GM12878 (cell line): ENCODE data around the gene GPR68. TPM values are rescaled to one million over a fixed set of nuclear protein-coding genes. Genes with fewer than 3 reads are reported as not detected.

ENCODE experiments used
- ATAC-seq: fragments of 200-7000 bp; cut with Tn5 transposase; 3 replicates; pipeline ENCODE4 v1.9.1; 2020; ENCODE audit warnings: mild to moderate bottlenecking, moderate library complexity
- BruUV-seq: library from RNA; stranded (reverse); fragments of 400-500 nt; replicated peaks from 2 replicates; lab custom pipeline; 2021; lab: Mats Ljungman, UMichigan
- CTCF ChIA-PET: fragments of 300-600 bp; sonication (Branson Sonifier 250); formaldehyde crosslinking; extraction: SDS; loops from one replicate; lab custom pipeline; 2021; ENCODE audit warnings: inconsistent platforms; lab: Yijun Ruan, JAX
- POLR2A ChIA-PET: fragments of 350-600 bp; formaldehyde crosslinking; extraction: SDS; loops from one replicate; lab custom pipeline; 2021; ENCODE audit warnings: inconsistent platforms; lab: Charles Lee
- RAD21 ChIA-PET: fragments of 300-600 bp; sonication (Branson Sonifier 250); formaldehyde crosslinking; loops from one replicate; lab custom pipeline; 2023; ENCODE audit warnings: antibody characterized with exemption; ENCODE audit not compliant: unreplicated experiment; lab: Charles Lee
- SMC1A ChIA-PET: fragments of 300-600 bp; sonication (Branson Sonifier 250); formaldehyde crosslinking; loops from one replicate; lab custom pipeline; 2023; ENCODE audit not compliant: unreplicated experiment, uncharacterized antibody; lab: Charles Lee
- DNase-seq: peaks from one replicate; pipeline ENCODE4 v3.0.0-alpha.2; 2011; ENCODE audit warnings: low read depth, low spot score
- FAIRE-seq: peaks from 3 replicates; lab custom pipeline; 2011; peaks lifted over from hg19 to GRCh38; lab: Jason Lieb, UNC
- H2AFZ ChIP-seq: 2 replicates; pipeline ENCODE4 v1.6.0; 2011; ENCODE audit warnings: low read depth, low read length, control low read depth; ENCODE audit not compliant: control insufficient read depth
- H3K27ac ChIP-seq: 2 replicates; pipeline ENCODE4 v1.5.1; 2011; ENCODE audit warnings: control low read depth; ENCODE audit not compliant: control insufficient read depth, insufficient read depth
- H3K27me3 ChIP-seq, 2 experiments: replicated peaks in 1 of 2; 2 replicates each; pipeline versions ENCODE4 v1.6.0 to v1.6.1; 2011; ENCODE audit warnings: low read length in 1 of 2; ENCODE audit not compliant: control insufficient read depth in 2 of 2, insufficient read depth in 2 of 2
- H3K36me3 ChIP-seq, 2 experiments: 2 replicates each; pipeline ENCODE4 v1.5.1; 2011; ENCODE audit warnings: low read length in 1 of 2; ENCODE audit not compliant: control insufficient read depth in 2 of 2, insufficient read depth in 2 of 2
- H3K4me1 ChIP-seq: 2 replicates; pipeline ENCODE4 v1.6.1; 2011; ENCODE audit warnings: mild to moderate bottlenecking, low read length, moderate library complexity, mixed read lengths; ENCODE audit not compliant: control insufficient read depth, insufficient read depth
- H3K4me2 ChIP-seq: 2 replicates; pipeline ENCODE4 v1.6.0; 2011; ENCODE audit warnings: control low read depth; ENCODE audit not compliant: control insufficient read depth, insufficient read depth
- H3K4me3 ChIP-seq: fragments of 200-600 bp; sonication (generic); 2 replicates; pipeline ENCODE4 v1.5.1; 2016
- H3K79me2 ChIP-seq: 2 replicates; pipeline ENCODE4 v1.6.0; 2011; ENCODE audit warnings: low read length; ENCODE audit not compliant: control insufficient read depth, insufficient read depth
- H3K9ac ChIP-seq: 2 replicates; pipeline ENCODE4 v1.8.0; 2011; ENCODE audit warnings: low read length, control low read depth, mixed read lengths; ENCODE audit not compliant: control insufficient read depth, insufficient read depth
- H3K9me3 ChIP-seq: replicated peaks from 3 replicates; pipeline ENCODE4 v1.5.1; 2011; ENCODE audit warnings: mild to moderate bottlenecking, low read length; ENCODE audit not compliant: control insufficient read depth, insufficient read depth
- H4K20me1 ChIP-seq: 2 replicates; pipeline ENCODE4 v1.6.0; 2011; ENCODE audit not compliant: control insufficient read depth, insufficient read depth
- BCL3 ChIP-seq: IDR thresholded peaks from 2 replicates; pipeline ENCODE4 v1.6.1; 2011; ENCODE audit warnings: borderline replicate concordance, low read depth, mild to moderate bottlenecking, moderate library complexity, low read length; ENCODE audit not compliant: insufficient read depth, poor library complexity, severe bottlenecking
- BCLAF1 ChIP-seq: fragments of 450-650 bp; IDR thresholded peaks from 2 replicates; pipeline ENCODE4 v1.6.1; 2017; ENCODE audit warnings: antibody characterized with exemption, mild to moderate bottlenecking, moderate library complexity
- BHLHE40 ChIP-seq, 2 experiments: fragments of 450-650 bp in 1 of 2; IDR thresholded peaks; 2 replicates each; pipeline ENCODE4 v1.6.1; 2011 to 2017; ENCODE audit warnings: low read depth in 2 of 2, borderline replicate concordance in 1 of 2, improper control_type of control experiment in 1 of 2, low read length in 1 of 2, mild to moderate bottlenecking in 1 of 2
- FOXM1 ChIP-seq: IDR thresholded peaks from 2 replicates; pipeline ENCODE4 v1.6.1; 2012; ENCODE audit warnings: low read depth, mild to moderate bottlenecking, inconsistent platforms, low read length, moderate library complexity
- HDGF ChIP-seq: fragments of 450-650 bp; IDR thresholded peaks from 2 replicates; pipeline ENCODE4 v1.6.1; 2016; ENCODE audit warnings: antibody characterized with exemption
- MTA2 ChIP-seq: fragments of 450-650 bp; IDR thresholded peaks from 2 replicates; pipeline ENCODE4 v1.6.1; 2016; ENCODE audit warnings: low read depth, mild to moderate bottlenecking, moderate library complexity
- REST ChIP-seq: IDR thresholded peaks from 2 replicates; pipeline ENCODE4 v1.6.1; 2012; ENCODE audit warnings: mild to moderate bottlenecking, low read depth, low read length
- SKIL ChIP-seq: fragments of 450-650 bp; IDR thresholded peaks from 2 replicates; pipeline ENCODE4 v1.6.1; 2017; ENCODE audit warnings: mild to moderate bottlenecking, low read depth, inconsistent platforms; ENCODE audit not compliant: poor library complexity, severe bottlenecking
- SMAD5 ChIP-seq: IDR thresholded peaks from 2 replicates; pipeline ENCODE4 v1.6.1; 2016; ENCODE audit warnings: antibody characterized with exemption, low read depth
- YBX1 ChIP-seq: fragments of 450-650 bp; IDR thresholded peaks from 2 replicates; pipeline ENCODE4 v1.6.1; 2016; ENCODE audit warnings: antibody characterized with exemption
- ZBED1 ChIP-seq: IDR thresholded peaks from 2 replicates; pipeline ENCODE4 v1.6.1; 2016; ENCODE audit warnings: borderline replicate concordance
- ZNF207 ChIP-seq: fragments of 450-650 bp; IDR thresholded peaks from 2 replicates; pipeline ENCODE4 v1.6.1; 2014; ENCODE audit warnings: antibody characterized with exemption, mild to moderate bottlenecking, borderline replicate concordance
- ZNF622 ChIP-seq: fragments of 450-650 bp; IDR thresholded peaks from 2 replicates; pipeline ENCODE4 v1.6.1; 2017; ENCODE audit warnings: mild to moderate bottlenecking, inconsistent platforms
- WGBS: methylation state at CpG from one replicate; pipeline ENCODE4 v1.1.6; 2016; ENCODE audit warnings: low lambda C conversion rate; ENCODE audit not compliant: insufficient replicate concordance, insufficient coverage; ENCODE audit errors: missing lambda C conversion rate; 5-methylcytosine and 5-hydroxymethylcytosine counted together
- in situ Hi-C: fragments of 300-500 bp; cut with MboI; formaldehyde crosslinking; loops from 9 replicates; pipeline ENCODE4 v1.14.3; 2018; ENCODE audit warnings: mixed read lengths
- intact Hi-C: fragments of 100-400 bp; cut with micrococcal nuclease; formaldehyde crosslinking; loops from one replicate; pipeline ENCODE4 v1.14.2; 2022; ENCODE audit not compliant: unreplicated experiment
- polyA plus RNA-seq, 11 experiments: library from polyadenylated mRNA; depleted of rRNA in 4 of 11; unstranded in 6 of 11; stranded (reverse) in 5 of 11; fragments of >200 nt; fragmentation: Nextera tagmentation in 4 of 11; fragmentation: Illumina TruSeq in 1 of 11; extraction: Ambion mirVana in 4 of 11; extraction: Trizol in 1 of 11; gene quantifications; 1 replicate in 1 of 11; 2 replicates in 10 of 11; pipeline versions ENCODE4 v1.2.1 to v1.2.3, GENCODE V29; 2011 to 2016; ENCODE audit warnings: inconsistent platforms in 2 of 11, missing spikeins in 2 of 11, low read depth in 1 of 11
- total RNA-seq, 4 experiments: library from RNA; depleted of rRNA in 3 of 4; stranded (reverse); fragments of >200 nt in 3 of 4; fragmentation: Illumina TruSeq in 1 of 4; extraction: Trizol in 1 of 4; gene quantifications; 2 replicates each; pipeline versions ENCODE4 v1.2.1 to v1.2.3, GENCODE V29; 2013 to 2021

Gene GPR68
- total and polyA plus RNA-seq, 10 of the 15 experiments (the other 5 are each of a cell fraction or from before 2014, with no cell fraction given): 0.06 to 3.4 (median 1.8) TPM

- WGBS: 100% methylated on average over 4 of the region's 4 CpGs
- H3K79me2 ChIP-seq: no peaks in the 10 kb centered on the region
- ChIA-PET SMC1A (interaction anchor here (1.1 to 5.9 kb wide), 3 partner anchors 37 to 132 kb away, joined by 3 to 109 read pairs (median 3); no protein-coding TSS in a partner anchor), CTCF (interaction anchor here (0.8 to 11.1 kb wide), 2 partner anchors 113 to 129 kb away, joined by 3 to 211 read pairs; no protein-coding TSS in a partner anchor), RAD21 (no interaction called here), POLR2A (no interaction called here)
- ATAC-seq (no peak), DNase-seq (no peak), FAIRE-seq (no peak)
- H3K4me2 ChIP-seq: no peak overlapping the region
- peaks cover 45 to 49% of the 10 kb centered on the region in 2 experiments for H3K36me3 ChIP-seq
- H3K9me3 ChIP-seq: no peaks in the 10 kb centered on the region
- intact Hi-C loops: loop anchor here (5.0 kb wide), 1 partner anchor 387 kb away; no protein-coding TSS in a partner anchor
- H3K4me3 ChIP-seq: no peak overlapping the region
- no peaks in the 10 kb centered on the region for H3K4me1 ChIP-seq
- no peak overlapping the region for H3K9ac ChIP-seq
- no peaks in the 10 kb centered on the region for H3K27me3 ChIP-seq
- no peak overlapping the region for H2AFZ ChIP-seq
- peaks cover 2% of the 10 kb centered on the region; the same call in 1 of the 2 replicates for H4K20me1 ChIP-seq
- in situ Hi-C loops: loop anchor here (5.0 kb wide), 2 partner anchors 112 to 392 kb away; no protein-coding TSS in a partner anchor
- no TSS peak for BruUV-seq
- H3K27ac ChIP-seq: no peak overlapping the region
- TF ChIP-seq ZBED1: no peak
- no peak for TF ChIP-seq SKIL
- TF ChIP-seq BHLHE40 (IDR thresholded peaks at IDR 0.05; ENCODE audit: borderline replicate concordance in 1 of 2, low read depth in 2 of 2, low read length in 1 of 2): no peak
- no peak for TF ChIP-seq ZNF207
- TF ChIP-seq REST: no peak
- no peak for TF ChIP-seq BCL3
- TF ChIP-seq ZNF622: no peak
- no peak for TF ChIP-seq YBX1
- no peak for TF ChIP-seq SMAD5
- no peak for TF ChIP-seq HDGF
- no peak for TF ChIP-seq MTA2
- no peak for TF ChIP-seq BCLAF1
- no peak for TF ChIP-seq FOXM1
Measured at GRCh38 chr14:91289464-91289863, 45.0 kb upstream of the GPR68 start.
